Measurements from ENCODE around the gene POLD2. TPM values are rescaled to one million over a fixed set of nuclear protein-coding genes. Genes with fewer than 3 reads are reported as not detected.

POLD2 gene
- total RNA-seq, 1 donor from 2014 or later, result 67.0 TPM

GRCh38 chr7:44094883-44095592 is 28.3 kb downstream of the POLD2 start:
- DNase-seq (ENCODE audit: low spot score), result no peak
- intact Hi-C loops (cut with DNase I), result no loop called here
- peak; percentile 62 for ATAC-seq

DNA sequence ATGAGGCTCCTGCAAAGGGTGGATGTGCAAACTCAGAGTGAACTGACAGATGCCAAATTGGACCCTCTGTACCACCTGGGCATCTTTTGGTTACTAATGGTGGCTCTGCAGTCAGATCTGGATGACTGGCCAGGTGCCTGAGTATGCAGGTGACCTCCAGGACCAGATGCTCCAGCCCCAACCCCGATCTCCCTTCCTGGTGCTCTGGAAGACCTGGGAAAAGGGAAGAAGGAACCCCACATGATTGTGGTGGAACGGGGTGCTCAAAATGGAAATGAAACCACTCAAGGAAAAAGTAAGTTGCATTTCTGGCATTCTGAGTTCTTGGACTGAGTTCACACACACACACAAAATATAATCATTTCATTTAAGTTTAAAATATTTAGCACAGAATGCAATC is 29.0 kb downstream of the POLD2 start:
- intact Hi-C loops (cut with DNase I), result no loop called here
- DNase-seq (ENCODE audit: low spot score) (no peak), ATAC-seq (no peak)

GRCh38 chr7:44093102-44093641 is 30.2 kb downstream of the POLD2 start:
- ATAC-seq (no peak), DNase-seq (ENCODE audit: low spot score) (no peak)

GRCh38 chr7:44087911-44088838 is 35.2 kb downstream of the POLD2 start:
- ATAC-seq (peak; percentile 87), DNase-seq (ENCODE audit: low spot score) (peak; percentile 86)
- intact Hi-C loops (cut with DNase I), result no loop called here

More at GRCh38 chr7:44093102-44093641, 30.2 kb downstream of the POLD2 start:
- intact Hi-C loops (cut with DNase I), result no loop called here

GRCh38 chr7:44086627-44087026 is 36.7 kb downstream of the POLD2 start:
- intact Hi-C loops (cut with DNase I), result no loop called here
- ATAC-seq (no peak), DNase-seq (ENCODE audit: low spot score) (no peak)

GRCh38 chr7:44085546-44085945 is 37.8 kb downstream of the POLD2 start:
- DNase-seq (ENCODE audit: low spot score), result no peak
- intact Hi-C loops (cut with DNase I), result no loop called here

GRCh38 chr7:44084701-44085100 is 38.6 kb downstream of the POLD2 start:
- intact Hi-C loops (cut with DNase I), result no loop called here
- DNase-seq (ENCODE audit: low spot score) (no peak), ATAC-seq (no peak)

More at GRCh38 chr7:44085546-44085945, 37.8 kb downstream of the POLD2 start:
- no peak for ATAC-seq

GRCh38 chr7:44083796-44084195 is 39.6 kb downstream of the POLD2 start:
- ATAC-seq (no peak), DNase-seq (ENCODE audit: low spot score) (no peak)
- intact Hi-C loops (cut with DNase I), result no loop called here

GRCh38 chr7:44082541-44083207 is 40.7 kb downstream of the POLD2 start:
- intact Hi-C loops (cut with DNase I), result no loop called here
- ATAC-seq (peak; percentile 98), DNase-seq (ENCODE audit: low spot score) (peak; percentile 98)

DNA sequence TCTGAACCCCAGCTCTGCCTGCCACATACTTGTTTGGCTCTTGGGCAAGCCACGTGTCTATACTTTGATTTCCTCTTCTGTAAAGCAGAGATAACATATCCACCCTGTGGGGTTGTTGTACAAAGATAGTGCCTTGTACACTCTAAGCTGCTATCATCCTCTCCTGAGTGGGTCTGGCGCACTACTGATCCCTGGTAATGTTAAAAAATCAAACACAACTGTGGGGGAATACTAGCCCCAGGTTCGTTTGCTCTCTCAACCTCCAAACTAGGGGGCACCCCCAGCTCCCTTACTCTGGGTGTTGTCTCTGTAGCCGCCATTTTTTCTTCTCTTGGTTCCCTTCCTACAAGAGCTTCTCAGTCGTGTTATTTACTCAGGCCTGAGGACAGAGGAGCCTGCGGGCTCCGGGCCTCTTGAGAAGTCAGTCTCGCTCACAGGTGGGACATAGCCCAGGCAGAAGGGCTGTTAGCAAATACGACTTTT is 42.0 kb downstream of the POLD2 start:
- no peak for DNase-seq (ENCODE audit: low spot score)
- ATAC-seq, result no peak
- intact Hi-C loops (cut with DNase I), result no loop called here

DNA sequence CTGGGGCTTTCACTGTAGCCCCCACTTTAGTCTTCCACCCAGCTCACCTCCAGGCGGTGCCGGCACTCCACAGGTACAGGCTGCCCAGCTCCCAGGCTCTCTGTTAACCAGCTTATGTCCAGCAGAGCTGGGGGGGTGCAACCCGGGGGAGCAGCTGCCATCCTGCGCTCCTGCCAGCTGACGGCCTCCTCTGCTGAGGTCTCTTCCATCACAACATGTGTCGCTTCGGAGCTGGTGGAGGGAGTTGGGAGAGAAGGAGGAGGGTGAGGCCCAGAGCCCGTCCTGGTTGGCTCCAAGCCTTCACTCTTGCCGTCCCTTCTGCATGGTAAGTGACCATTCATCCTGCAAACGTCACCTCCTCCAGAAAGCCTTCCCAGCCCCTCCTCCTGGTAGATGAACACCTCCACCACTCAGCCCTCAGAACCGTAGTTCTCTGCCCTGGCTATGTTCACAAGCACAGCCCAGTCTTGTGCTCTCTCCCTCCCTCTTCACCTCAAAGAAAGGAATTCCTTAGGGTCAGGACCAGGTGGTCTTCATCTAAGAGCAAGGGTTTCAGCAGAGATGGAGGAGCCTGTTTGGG is 42.6 kb downstream of the POLD2 start:
- intact Hi-C loops (cut with DNase I), result no loop called here
- ATAC-seq, result no peak

DNA sequence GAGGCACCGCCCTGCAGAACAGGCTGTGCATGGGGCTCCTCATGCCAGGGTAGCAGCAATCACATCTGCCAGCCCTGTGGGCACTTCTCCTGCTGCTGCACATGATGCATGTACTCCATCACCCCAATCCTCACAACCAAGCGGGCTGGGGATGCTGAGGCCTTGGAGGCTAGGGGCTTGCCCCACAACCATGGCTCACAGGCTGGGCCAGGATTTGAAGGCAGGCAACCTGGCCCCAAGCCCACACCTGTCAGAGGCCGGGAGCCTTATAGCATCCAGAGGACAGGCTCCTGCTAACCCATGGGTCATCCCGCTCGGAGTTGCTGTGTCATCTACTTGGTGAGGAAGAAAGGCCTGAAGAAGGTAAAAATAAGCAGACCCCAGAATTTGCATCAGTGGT is 43.2 kb downstream of the POLD2 start:
- DNase-seq (ENCODE audit: low spot score) (no peak), ATAC-seq (no peak)
- intact Hi-C loops (cut with DNase I), result no loop called here

More for the DNA sequence above, 42.6 kb downstream of the POLD2 start:
- no peak for DNase-seq (ENCODE audit: low spot score)

- intact Hi-C loops (cut with DNase I), result loop anchor here (10.0 kb wide), 1 partner anchor 105 kb away; the partner anchor contains the start of gene GCK
- no peak for ATAC-seq
- DNase-seq (ENCODE audit: low spot score), result no peak
Observed at GRCh38 chr7:44079331-44080021, 43.9 kb downstream of the POLD2 start.

- ATAC-seq (no peak), DNase-seq (ENCODE audit: low spot score) (no peak)
- intact Hi-C loops (cut with DNase I), result loop anchor here (10.0 kb wide), 1 partner anchor 106 kb away; the partner anchor contains the start of gene GCK
Observed at GRCh38 chr7:44078521-44078920, 44.8 kb downstream of the POLD2 start.

- ATAC-seq (no peak), DNase-seq (ENCODE audit: low spot score) (no peak)
- intact Hi-C loops (cut with DNase I), result loop anchor here (10.0 kb wide), 1 partner anchor 107 kb away; the partner anchor contains the start of gene GCK
Observed at GRCh38 chr7:44077681-44078091, 45.7 kb downstream of the POLD2 start.

GRCh38 chr7:44077061-44077460 is 46.3 kb downstream of the POLD2 start:
- ATAC-seq, result no peak
- intact Hi-C loops (cut with DNase I), result loop anchor here (10.0 kb wide), 1 partner anchor 108 kb away; the partner anchor contains the start of gene GCK
- no peak for DNase-seq (ENCODE audit: low spot score)

DNA sequence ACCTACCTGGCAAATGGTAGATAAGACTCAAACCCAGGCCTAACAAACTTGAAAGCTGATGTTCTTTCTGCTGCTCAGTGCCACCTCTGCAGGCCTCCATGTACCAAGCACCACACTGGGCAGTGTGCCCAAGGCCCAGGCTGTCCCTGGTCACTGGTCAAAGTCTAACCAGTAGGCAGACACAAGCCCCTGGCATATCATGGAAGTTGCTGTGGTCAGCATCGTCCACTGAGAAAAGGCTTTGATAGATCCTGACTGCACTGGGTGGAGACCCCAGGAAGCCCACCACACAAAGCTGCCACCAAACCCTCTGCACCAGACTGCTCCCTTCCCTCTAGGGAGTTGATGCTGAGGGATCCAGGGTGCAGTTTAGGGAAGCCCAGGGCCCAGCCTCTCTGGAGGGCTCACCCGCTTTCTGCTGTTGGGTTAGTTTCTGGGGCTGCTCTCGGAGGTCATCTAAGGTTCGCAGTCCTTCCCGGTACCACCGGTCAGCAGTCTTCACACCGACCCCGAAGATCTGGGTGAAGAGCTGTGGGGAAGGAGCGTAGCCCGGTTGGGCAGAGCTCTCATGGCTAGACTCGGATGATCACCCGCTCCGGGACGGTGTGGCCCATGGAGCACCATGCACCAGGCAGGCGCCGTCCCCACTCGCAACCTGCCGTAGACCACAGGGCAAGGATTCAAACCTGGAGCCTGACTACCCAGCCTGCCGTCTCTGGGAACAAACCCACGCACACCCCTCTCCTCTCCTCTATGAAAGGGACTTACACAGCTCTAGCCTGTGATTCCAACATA is 47.0 kb downstream of the POLD2 start:
- no peak for ATAC-seq
- DNase-seq (ENCODE audit: low spot score), result no peak
- intact Hi-C loops (cut with DNase I), result loop anchor here (10.0 kb wide), 1 partner anchor 109 kb away; the partner anchor contains the start of gene GCK
